Liver (tissue), 3 donors: ENCODE results near the gene NBEA.
A peak's percentile ranks its signal among the peaks of the same experiment; 100 is the strongest.

ENCODE experiments used
- ATF3 ChIP-seq: IDR thresholded peaks from 2 replicates; pipeline ENCODE4 v1.6.1; 2016; ENCODE audit warnings: antibody characterized with exemption
- CTCF ChIP-seq: fragments of 150-350 bp; IDR thresholded peaks from 2 replicates; pipeline ENCODE4 v1.5.1; 2017; ENCODE audit warnings: improper control_type of control experiment, low read depth, low read length; ENCODE audit not compliant: missing input control
- FOXA1 ChIP-seq: IDR thresholded peaks from 2 replicates; pipeline ENCODE4 v1.6.1; 2016; ENCODE audit warnings: antibody characterized with exemption
- GABPA ChIP-seq, 2 donors: IDR thresholded peaks in 1 of 2; conservative IDR thresholded peaks in 1 of 2; 2 replicates each; pipeline ENCODE4 v1.6.1; 2016; ENCODE audit warnings: antibody characterized with exemption in 2 of 2, mild to moderate bottlenecking in 1 of 2, moderate library complexity in 1 of 2
- HNF4A ChIP-seq, 2 donors: conservative IDR thresholded peaks; 2 replicates each; pipeline ENCODE4 v1.6.1; 2016; ENCODE audit warnings: antibody characterized with exemption in 2 of 2, mild to moderate bottlenecking in 2 of 2
- REST ChIP-seq: IDR thresholded peaks from 2 replicates; pipeline ENCODE4 v1.6.1; 2016; ENCODE audit warnings: antibody characterized with exemption, mild to moderate bottlenecking
- SP1 ChIP-seq: IDR thresholded peaks from 2 replicates; pipeline ENCODE4 v1.6.1; 2018; ENCODE audit warnings: antibody characterized with exemption, mild to moderate bottlenecking
- YY1 ChIP-seq: IDR thresholded peaks from 2 replicates; pipeline ENCODE4 v1.6.1; 2016; ENCODE audit warnings: antibody characterized with exemption, mild to moderate bottlenecking
- ZBTB33 ChIP-seq: IDR thresholded peaks from 2 replicates; pipeline ENCODE4 v1.6.1; 2016; ENCODE audit warnings: antibody characterized with exemption
- donor health status: healthy.
- donor health status: healthy.

GRCh38 chr13:35349673-35350278 lies 407.7 kb downstream of the NBEA start:
- TF ChIP-seq CTCF, result no peak
- TF ChIP-seq ZBTB33, result no peak
- TF ChIP-seq REST, result no peak
- TF ChIP-seq YY1, result no peak
- no peak for TF ChIP-seq ATF3
- TF ChIP-seq SP1, result peak; percentile 59
- peak; percentile 36 to 70 for TF ChIP-seq HNF4A (conservative IDR thresholded peaks at IDR 0.05)
- no peak for TF ChIP-seq GABPA (IDR thresholded peaks at IDR 0.05 in 1 of 2, conservative IDR thresholded peaks at IDR 0.05 in 1 of 2)
- no peak for TF ChIP-seq FOXA1
